WTC11 (cell line): ENCODE measurements around the gene IFNAR1. TPM values are rescaled to one million over a fixed set of nuclear protein-coding genes. Genes with fewer than 3 reads are reported as not detected.

Source experiments
- ATAC-seq: fragments of 200-7000 bp; cut with Tn5 transposase; 2 replicates; pipeline ENCODE4 v1.10.0; 2021; ENCODE audit warnings: mild to moderate bottlenecking, moderate library complexity
- CTCF ChIA-PET: fragments of 300-600 bp; sonication (Branson Sonifier 250); formaldehyde crosslinking; loops from one replicate; lab custom pipeline; 2021; ENCODE audit warnings: antibody characterized with exemption; lab: Charles Lee
- POLR2A ChIA-PET: fragments of 350-600 bp; sonication (Branson Sonifier 250); formaldehyde crosslinking; loops from one replicate; lab custom pipeline; 2021; ENCODE audit warnings: antibody characterized with exemption; lab: Charles Lee
- DNase-seq: peaks from one replicate; pipeline ENCODE4 v3.0.0; 2021; ENCODE audit warnings: low spot score
- H3K27ac Mint-ChIP-seq: 2 replicates; pipeline ENCODE4 v1.8.0; 2021; ENCODE audit warnings: mixed read lengths
- H3K27me3 Mint-ChIP-seq: 2 replicates; pipeline ENCODE4 v1.8.0; 2021; ENCODE audit warnings: low read depth, mild to moderate bottlenecking, moderate library complexity, mixed read lengths
- H3K36me3 Mint-ChIP-seq: 2 replicates; pipeline ENCODE4 v1.8.0; 2021; ENCODE audit warnings: mixed read lengths
- H3K4me1 Mint-ChIP-seq: 2 replicates; pipeline ENCODE4 v1.8.0; 2022; ENCODE audit warnings: mixed read lengths
- H3K4me3 Mint-ChIP-seq: 2 replicates; pipeline ENCODE4 v1.8.0; 2021; ENCODE audit warnings: mild to moderate bottlenecking, moderate library complexity, mixed read lengths
- H3K9me3 Mint-ChIP-seq: 2 replicates; pipeline ENCODE4 v1.8.0; 2021; ENCODE audit warnings: mixed read lengths
- ARID4B ChIP-seq: sonication (generic); formaldehyde crosslinking; IDR thresholded peaks from 2 replicates; pipeline ENCODE4 v1.8.0; 2023; ENCODE audit warnings: missing genetic modification reagents, mild to moderate bottlenecking, borderline replicate concordance
- ATF6 ChIP-seq: sonication (generic); formaldehyde crosslinking; IDR thresholded peaks from 2 replicates; pipeline ENCODE4 v1.8.1; 2023; ENCODE audit warnings: mild to moderate bottlenecking, missing genetic modification reagents
- HMGA2 ChIP-seq: fragments of 250-450 bp; sonication (Bioruptor Pico); IDR thresholded peaks from 2 replicates; pipeline ENCODE4 v1.4.0; 2021; ENCODE audit warnings: mild to moderate bottlenecking, moderate library complexity
- NFATC4 ChIP-seq: fragments of 250-450 bp; sonication (Bioruptor Pico); IDR thresholded peaks from 2 replicates; pipeline ENCODE4 v1.9.0; 2021; ENCODE audit warnings: mild to moderate bottlenecking
- NFE2L1 ChIP-seq: sonication (generic); formaldehyde crosslinking; IDR thresholded peaks from 2 replicates; pipeline ENCODE4 v1.8.1; 2023; ENCODE audit warnings: missing genetic modification reagents
- NFYB ChIP-seq: sonication (generic); formaldehyde crosslinking; conservative IDR thresholded peaks from 2 replicates; pipeline ENCODE4 v1.8.0; 2022; ENCODE audit warnings: low read depth, missing genetic modification reagents
- NR2C2 ChIP-seq: sonication (generic); formaldehyde crosslinking; IDR thresholded peaks from 2 replicates; pipeline ENCODE4 v1.8.0; 2022; ENCODE audit warnings: mild to moderate bottlenecking, missing genetic modification reagents
- PRDM15 ChIP-seq: sonication (generic); formaldehyde crosslinking; IDR thresholded peaks from 2 replicates; pipeline ENCODE4 v1.8.0; 2022; ENCODE audit warnings: missing genetic modification reagents
- PREB ChIP-seq: sonication (generic); formaldehyde crosslinking; IDR thresholded peaks from 2 replicates; pipeline ENCODE4 v1.8.1; 2022; ENCODE audit warnings: mild to moderate bottlenecking, missing genetic modification reagents, moderate library complexity, borderline replicate concordance
- PRRX2 ChIP-seq: fragments of 250-450 bp; sonication (Bioruptor Pico); IDR thresholded peaks from 2 replicates; pipeline ENCODE4 v1.8.0; 2021; ENCODE audit warnings: mild to moderate bottlenecking
- SOX15 ChIP-seq: fragments of 250-450 bp; sonication (Bioruptor Pico); IDR thresholded peaks from 2 replicates; pipeline ENCODE4 v1.9.0; 2021; ENCODE audit warnings: mild to moderate bottlenecking
- USF1 ChIP-seq: sonication (generic); formaldehyde crosslinking; IDR thresholded peaks from 2 replicates; pipeline ENCODE4 v1.8.0; 2022; ENCODE audit warnings: mild to moderate bottlenecking, missing genetic modification reagents
- ZBTB21 ChIP-seq: sonication (generic); formaldehyde crosslinking; IDR thresholded peaks from 2 replicates; pipeline ENCODE4 v1.8.1; 2023; ENCODE audit warnings: mild to moderate bottlenecking, missing genetic modification reagents, borderline replicate concordance
- ZNF219 ChIP-seq: sonication (generic); formaldehyde crosslinking; IDR thresholded peaks from 2 replicates; pipeline ENCODE4 v1.8.0; 2023; ENCODE audit warnings: missing genetic modification reagents, mild to moderate bottlenecking, borderline replicate concordance
- ZSCAN18 ChIP-seq: fragments of 250-450 bp; sonication (Bioruptor Pico); IDR thresholded peaks from 2 replicates; pipeline ENCODE4 v2.1.2; 2022; ENCODE audit warnings: mild to moderate bottlenecking, moderate library complexity
- total RNA-seq: library from RNA; stranded (reverse); gene quantifications from 3 replicates; pipeline ENCODE4 v1.2.3, GENCODE V29; 2021

Gene IFNAR1
- total RNA-seq, 1 experiment from 2014 or later = 12.2 TPM

GRCh38 chr21:33286600-33287456 is 37.9 kb upstream of the IFNAR1 start (continued):
- no peak for TF ChIP-seq ATF6
- TF ChIP-seq ZNF219 (CRISPR knock-in tag) = no peak
- TF ChIP-seq PRRX2 (CRISPR knock-in tag) = no peak

- TF ChIP-seq NR2C2 (CRISPR knock-in tag) = no peak
- TF ChIP-seq NFE2L1 (CRISPR knock-in tag) = no peak
- peak; percentile 61 for ATAC-seq
- Mint-ChIP-seq H3K36me3 (peaks cover 3% of the 10 kb centered on the region), H3K27ac (no peak overlapping the region), H3K9me3 (no peaks in the 10 kb centered on the region), H3K27me3 (no peaks in the 10 kb centered on the region), H3K4me3 (no peak overlapping the region), H3K4me1 (no peaks in the 10 kb centered on the region)
- ChIA-PET CTCF (interaction anchor here (0.5 kb wide), 1 partner anchor 72 kb away, joined by 6 read pairs; no protein-coding TSS in a partner anchor), POLR2A (interaction anchor here (0.6 kb wide), 1 partner anchor 275 kb away, joined by 9 read pairs; no protein-coding TSS in a partner anchor)
- no peak for DNase-seq
Observed at GRCh38 chr21:33289199-33289819, 35.5 kb upstream of the IFNAR1 start.

GRCh38 chr21:33290441-33290840 is 34.3 kb upstream of the IFNAR1 start:
- ATAC-seq = no peak
- no peak for DNase-seq
- no peak for TF ChIP-seq HMGA2
- TF ChIP-seq PRDM15 (CRISPR knock-in tag) = no peak
- no peak for TF ChIP-seq NFATC4 (CRISPR knock-in tag)
- TF ChIP-seq ZSCAN18 (CRISPR knock-in tag) = no peak
- no peak for TF ChIP-seq NFYB (CRISPR knock-in tag)
- no peak for TF ChIP-seq ARID4B
- TF ChIP-seq PREB = no peak
- no peak for TF ChIP-seq SOX15 (CRISPR knock-in tag)
- no peak for TF ChIP-seq PRRX2 (CRISPR knock-in tag)
- no peak for TF ChIP-seq USF1 (CRISPR knock-in tag)
- no peak for TF ChIP-seq ZBTB21 (CRISPR knock-in tag)
- H3K27ac Mint-ChIP-seq = no peak overlapping the region
- no peaks in the 10 kb centered on the region for H3K9me3 Mint-ChIP-seq
- POLR2A ChIA-PET = no interaction called here
- no peaks in the 10 kb centered on the region for H3K36me3 Mint-ChIP-seq
- H3K4me1 Mint-ChIP-seq = no peaks in the 10 kb centered on the region
- H3K4me3 Mint-ChIP-seq = no peak overlapping the region
- CTCF ChIA-PET = no interaction called here
- H3K27me3 Mint-ChIP-seq = no peaks in the 10 kb centered on the region
